Measurements from ENCODE around the gene NOTCH1.

DNA sequence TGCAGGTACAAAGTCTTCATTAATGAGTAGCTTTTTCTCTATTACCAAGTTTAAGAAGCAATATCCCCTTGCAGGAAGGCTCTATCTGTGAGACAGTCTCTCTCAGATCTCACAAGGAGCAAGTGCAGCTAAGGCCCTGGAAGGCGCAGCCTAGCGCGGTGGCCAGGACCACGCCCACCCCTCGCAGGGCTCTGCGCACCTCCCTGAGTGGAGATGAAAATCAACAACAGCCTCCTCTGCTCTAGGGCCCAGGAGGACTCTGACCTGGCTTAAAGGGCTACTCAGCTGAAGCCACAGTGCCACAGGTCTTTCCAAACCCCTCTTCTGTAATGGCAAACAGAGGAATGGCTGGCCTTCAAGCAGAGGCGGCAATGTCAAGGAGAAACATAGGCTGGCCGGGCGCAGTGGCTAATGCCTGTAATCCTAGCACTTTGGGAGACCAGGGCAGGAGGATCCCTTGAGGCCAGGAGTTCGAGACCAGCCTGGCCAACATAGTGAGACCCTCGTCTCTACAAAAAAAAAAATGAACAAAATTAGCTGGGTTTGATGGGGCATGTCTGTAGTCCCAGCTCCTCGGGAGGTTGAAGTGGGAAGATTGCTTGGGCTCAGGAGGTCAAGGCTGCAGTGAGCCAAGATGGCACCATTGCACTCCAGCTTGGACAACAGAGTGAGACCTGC, 74.9 kb downstream of the NOTCH1 start:
- TF ChIP-seq CHD4 (IDR thresholded peaks at IDR 0.05; ENCODE audit: borderline replicate concordance) (no peak), PHF8 (IDR thresholded peaks at IDR 0.05; ENCODE audit: borderline replicate concordance, low read depth) (no peak), RAD21 (conservative IDR thresholded peaks at IDR 0.05 in 1 of 2, IDR thresholded peaks at IDR 0.05 in 1 of 2) (no peak), POLR2A (IDR thresholded peaks at IDR 0.05; ENCODE audit: low read length) (no peak)
- TF ChIP-seq, protein P1, sequence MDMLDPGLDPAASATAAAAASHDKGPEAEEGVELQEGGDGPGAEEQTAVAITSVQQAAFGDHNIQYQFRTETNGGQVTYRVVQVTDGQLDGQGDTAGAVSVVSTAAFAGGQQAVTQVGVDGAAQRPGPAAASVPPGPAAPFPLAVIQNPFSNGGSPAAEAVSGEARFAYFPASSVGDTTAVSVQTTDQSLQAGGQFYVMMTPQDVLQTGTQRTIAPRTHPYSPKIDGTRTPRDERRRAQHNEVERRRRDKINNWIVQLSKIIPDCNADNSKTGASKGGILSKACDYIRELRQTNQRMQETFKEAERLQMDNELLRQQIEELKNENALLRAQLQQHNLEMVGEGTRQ (IDR thresholded peaks at IDR 0.05): no peak
- TF ChIP-seq, protein P2, sequence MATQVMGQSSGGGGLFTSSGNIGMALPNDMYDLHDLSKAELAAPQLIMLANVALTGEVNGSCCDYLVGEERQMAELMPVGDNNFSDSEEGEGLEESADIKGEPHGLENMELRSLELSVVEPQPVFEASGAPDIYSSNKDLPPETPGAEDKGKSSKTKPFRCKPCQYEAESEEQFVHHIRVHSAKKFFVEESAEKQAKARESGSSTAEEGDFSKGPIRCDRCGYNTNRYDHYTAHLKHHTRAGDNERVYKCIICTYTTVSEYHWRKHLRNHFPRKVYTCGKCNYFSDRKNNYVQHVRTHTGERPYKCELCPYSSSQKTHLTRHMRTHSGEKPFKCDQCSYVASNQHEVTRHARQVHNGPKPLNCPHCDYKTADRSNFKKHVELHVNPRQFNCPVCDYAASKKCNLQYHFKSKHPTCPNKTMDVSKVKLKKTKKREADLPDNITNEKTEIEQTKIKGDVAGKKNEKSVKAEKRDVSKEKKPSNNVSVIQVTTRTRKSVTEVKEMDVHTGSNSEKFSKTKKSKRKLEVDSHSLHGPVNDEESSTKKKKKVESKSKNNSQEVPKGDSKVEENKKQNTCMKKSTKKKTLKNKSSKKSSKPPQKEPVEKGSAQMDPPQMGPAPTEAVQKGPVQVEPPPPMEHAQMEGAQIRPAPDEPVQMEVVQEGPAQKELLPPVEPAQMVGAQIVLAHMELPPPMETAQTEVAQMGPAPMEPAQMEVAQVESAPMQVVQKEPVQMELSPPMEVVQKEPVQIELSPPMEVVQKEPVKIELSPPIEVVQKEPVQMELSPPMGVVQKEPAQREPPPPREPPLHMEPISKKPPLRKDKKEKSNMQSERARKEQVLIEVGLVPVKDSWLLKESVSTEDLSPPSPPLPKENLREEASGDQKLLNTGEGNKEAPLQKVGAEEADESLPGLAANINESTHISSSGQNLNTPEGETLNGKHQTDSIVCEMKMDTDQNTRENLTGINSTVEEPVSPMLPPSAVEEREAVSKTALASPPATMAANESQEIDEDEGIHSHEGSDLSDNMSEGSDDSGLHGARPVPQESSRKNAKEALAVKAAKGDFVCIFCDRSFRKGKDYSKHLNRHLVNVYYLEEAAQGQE (IDR thresholded peaks at IDR 0.05): no peak
- TF ChIP-seq, protein P3, sequence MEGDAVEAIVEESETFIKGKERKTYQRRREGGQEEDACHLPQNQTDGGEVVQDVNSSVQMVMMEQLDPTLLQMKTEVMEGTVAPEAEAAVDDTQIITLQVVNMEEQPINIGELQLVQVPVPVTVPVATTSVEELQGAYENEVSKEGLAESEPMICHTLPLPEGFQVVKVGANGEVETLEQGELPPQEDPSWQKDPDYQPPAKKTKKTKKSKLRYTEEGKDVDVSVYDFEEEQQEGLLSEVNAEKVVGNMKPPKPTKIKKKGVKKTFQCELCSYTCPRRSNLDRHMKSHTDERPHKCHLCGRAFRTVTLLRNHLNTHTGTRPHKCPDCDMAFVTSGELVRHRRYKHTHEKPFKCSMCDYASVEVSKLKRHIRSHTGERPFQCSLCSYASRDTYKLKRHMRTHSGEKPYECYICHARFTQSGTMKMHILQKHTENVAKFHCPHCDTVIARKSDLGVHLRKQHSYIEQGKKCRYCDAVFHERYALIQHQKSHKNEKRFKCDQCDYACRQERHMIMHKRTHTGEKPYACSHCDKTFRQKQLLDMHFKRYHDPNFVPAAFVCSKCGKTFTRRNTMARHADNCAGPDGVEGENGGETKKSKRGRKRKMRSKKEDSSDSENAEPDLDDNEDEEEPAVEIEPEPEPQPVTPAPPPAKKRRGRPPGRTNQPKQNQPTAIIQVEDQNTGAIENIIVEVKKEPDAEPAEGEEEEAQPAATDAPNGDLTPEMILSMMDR (IDR thresholded peaks at IDR 0.05): no peak
- TF ChIP-seq, protein P4, sequence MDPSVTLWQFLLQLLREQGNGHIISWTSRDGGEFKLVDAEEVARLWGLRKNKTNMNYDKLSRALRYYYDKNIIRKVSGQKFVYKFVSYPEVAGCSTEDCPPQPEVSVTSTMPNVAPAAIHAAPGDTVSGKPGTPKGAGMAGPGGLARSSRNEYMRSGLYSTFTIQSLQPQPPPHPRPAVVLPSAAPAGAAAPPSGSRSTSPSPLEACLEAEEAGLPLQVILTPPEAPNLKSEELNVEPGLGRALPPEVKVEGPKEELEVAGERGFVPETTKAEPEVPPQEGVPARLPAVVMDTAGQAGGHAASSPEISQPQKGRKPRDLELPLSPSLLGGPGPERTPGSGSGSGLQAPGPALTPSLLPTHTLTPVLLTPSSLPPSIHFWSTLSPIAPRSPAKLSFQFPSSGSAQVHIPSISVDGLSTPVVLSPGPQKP (IDR thresholded peaks at IDR 0.05; ENCODE audit: low read depth, low read length): no peak
- TF ChIP-seq, protein P5, sequence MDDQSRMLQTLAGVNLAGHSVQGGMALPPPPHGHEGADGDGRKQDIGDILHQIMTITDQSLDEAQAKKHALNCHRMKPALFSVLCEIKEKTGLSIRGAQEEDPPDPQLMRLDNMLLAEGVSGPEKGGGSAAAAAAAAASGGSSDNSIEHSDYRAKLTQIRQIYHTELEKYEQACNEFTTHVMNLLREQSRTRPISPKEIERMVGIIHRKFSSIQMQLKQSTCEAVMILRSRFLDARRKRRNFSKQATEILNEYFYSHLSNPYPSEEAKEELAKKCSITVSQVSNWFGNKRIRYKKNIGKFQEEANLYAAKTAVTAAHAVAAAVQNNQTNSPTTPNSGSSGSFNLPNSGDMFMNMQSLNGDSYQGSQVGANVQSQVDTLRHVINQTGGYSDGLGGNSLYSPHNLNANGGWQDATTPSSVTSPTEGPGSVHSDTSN (IDR thresholded peaks at IDR 0.05): no peak
